ENCODE results near the gene ABCG4. TPM values are rescaled to one million over a fixed set of nuclear protein-coding genes. Genes with fewer than 3 reads are reported as not detected.

ABCG4 gene
- total and polyA plus RNA-seq, 2 of the 8 experiments (the other 6 are each of a cell fraction or from before 2014, with no cell fraction given), result 1.8 to 2.3 TPM

GRCh38 chr11:119161871-119162270, 13.0 kb downstream of the ABCG4 start (continued):
- no peak for TF ChIP-seq CHD7 (IDR thresholded peaks at IDR 0.05; ENCODE audit: insufficient replicate concordance, low read length)
- TF ChIP-seq RNF2 (IDR thresholded peaks at IDR 0.05; ENCODE audit: borderline replicate concordance, low read depth, low read length, missing control alignments, poor library complexity, severe bottlenecking), result no peak
- no peak for TF ChIP-seq ATF2 (IDR thresholded peaks at IDR 0.05; ENCODE audit: low read length)
- TF ChIP-seq SP2 (IDR thresholded peaks at IDR 0.05; ENCODE audit: low read length), result no peak
- TF ChIP-seq CBX5 (IDR thresholded peaks at IDR 0.05; ENCODE audit: low read depth, low read length), result no peak

All from H1 (cell line).